ENCODE measurements around the gene ANAPC2. TPM values are rescaled to one million over a fixed set of nuclear protein-coding genes. Genes with fewer than 3 reads are reported as not detected.

The ANAPC2 gene
- total RNA-seq, 1 experiment from 2014 or later = 16.8 TPM

Small RNA genes lying within 50 kb of the gene (small RNA-seq; reads per million reads assigned to genes)
- not detected for gene MIR3621

Other genes with a start within 250 kb of the ANAPC2 start
- 37.3 and 103 TPM in 2 replicates for gene FBXW5, start 243.8 kb downstream of the ANAPC2 start, total RNA-seq (2014; rRNA removed; shearing (Covaris generic); ENCODE audit: low replicate concordance)
- not detected in 2 replicates for gene C8G, start 243.3 kb downstream of the ANAPC2 start, total RNA-seq (2014; rRNA removed; shearing (Covaris generic); ENCODE audit: low replicate concordance)
- not detected in 2 replicates for gene LCN12, start 236.3 kb downstream of the ANAPC2 start, total RNA-seq (2014; rRNA removed; shearing (Covaris generic); ENCODE audit: low replicate concordance)
- not detected in 2 replicates for gene PTGDS, start 211.1 kb downstream of the ANAPC2 start, total RNA-seq (2014; rRNA removed; shearing (Covaris generic); ENCODE audit: low replicate concordance)
- gene LCNL1, start 205.6 kb downstream of the ANAPC2 start, total RNA-seq (2014; rRNA removed; shearing (Covaris generic); ENCODE audit: low replicate concordance) = not detected in 2 replicates
- gene PAXX, start 196.1 kb downstream of the ANAPC2 start, total RNA-seq (2014; rRNA removed; shearing (Covaris generic); ENCODE audit: low replicate concordance) = 20.1 and 62.6 TPM in 2 replicates
- not detected in 2 replicates for gene CLIC3, start 192.0 kb downstream of the ANAPC2 start, total RNA-seq (2014; rRNA removed; shearing (Covaris generic); ENCODE audit: low replicate concordance)
- 2.4 and 6.4 TPM in 2 replicates for gene ABCA2, start 160.3 kb downstream of the ANAPC2 start, total RNA-seq (2014; rRNA removed; shearing (Covaris generic); ENCODE audit: low replicate concordance)
- gene FUT7, start 156.5 kb downstream of the ANAPC2 start, total RNA-seq (2014; rRNA removed; shearing (Covaris generic); ENCODE audit: low replicate concordance) = not detected in 2 replicates
- gene NPDC1, start 142.4 kb downstream of the ANAPC2 start, total RNA-seq (2014; rRNA removed; shearing (Covaris generic); ENCODE audit: low replicate concordance) = not detected in 2 replicates
- gene ENTPD2, start 134.5 kb downstream of the ANAPC2 start, total RNA-seq (2014; rRNA removed; shearing (Covaris generic); ENCODE audit: low replicate concordance) = not detected in 2 replicates
- 18.6 and 53.2 TPM in 2 replicates for gene SAPCD2, start 118.0 kb downstream of the ANAPC2 start, total RNA-seq (2014; rRNA removed; shearing (Covaris generic); ENCODE audit: low replicate concordance)
- 15.1 and 26.2 TPM in 2 replicates for gene UAP1L1, start 111.0 kb downstream of the ANAPC2 start, total RNA-seq (2014; rRNA removed; shearing (Covaris generic); ENCODE audit: low replicate concordance)
- 28.9 and 58.1 TPM in 2 replicates for gene MAN1B1, start 101.6 kb downstream of the ANAPC2 start, total RNA-seq (2014; rRNA removed; shearing (Covaris generic); ENCODE audit: low replicate concordance)
- gene DPP7, start 73.8 kb downstream of the ANAPC2 start, total RNA-seq (2014; rRNA removed; shearing (Covaris generic); ENCODE audit: low replicate concordance) = 114 and 237 TPM in 2 replicates
- gene GRIN1, start 49.4 kb downstream of the ANAPC2 start, total RNA-seq (2014; rRNA removed; shearing (Covaris generic); ENCODE audit: low replicate concordance) = not detected in 2 replicates
- gene LRRC26, start 18.5 kb downstream of the ANAPC2 start, total RNA-seq (2014; rRNA removed; shearing (Covaris generic); ENCODE audit: low replicate concordance) = not detected in 2 replicates
- not detected in 2 replicates for gene TMEM210, start 16.5 kb downstream of the ANAPC2 start, total RNA-seq (2014; rRNA removed; shearing (Covaris generic); ENCODE audit: low replicate concordance)
- gene SSNA1, start 116 bp upstream of the ANAPC2 start, total RNA-seq (2014; rRNA removed; shearing (Covaris generic); ENCODE audit: low replicate concordance) = 48.9 and 101 TPM in 2 replicates
- gene TPRN, start 12.2 kb upstream of the ANAPC2 start, total RNA-seq (2014; rRNA removed; shearing (Covaris generic); ENCODE audit: low replicate concordance) = 5.7 and 15.2 TPM in 2 replicates
- 30.6 and 39.8 TPM in 2 replicates for gene TMEM203, start 17.1 kb upstream of the ANAPC2 start, total RNA-seq (2014; rRNA removed; shearing (Covaris generic); ENCODE audit: low replicate concordance)
- gene NDOR1, start 17.1 kb upstream of the ANAPC2 start, total RNA-seq (2014; rRNA removed; shearing (Covaris generic); ENCODE audit: low replicate concordance) = 7.8 and 13.1 TPM in 2 replicates
- 0.26 and 0.36 TPM in 2 replicates for gene RNF208, start 33.7 kb upstream of the ANAPC2 start, total RNA-seq (2014; rRNA removed; shearing (Covaris generic); ENCODE audit: low replicate concordance)
- gene CYSRT1, start 36.6 kb upstream of the ANAPC2 start, total RNA-seq (2014; rRNA removed; shearing (Covaris generic); ENCODE audit: low replicate concordance) = 0.75 and 1.2 TPM in 2 replicates
- gene RNF224, start 38.9 kb upstream of the ANAPC2 start, total RNA-seq (2014; rRNA removed; shearing (Covaris generic); ENCODE audit: low replicate concordance) = 0.37 TPM in 1 of 2 replicates, not detected in the other
- gene SLC34A3, start 42.3 kb upstream of the ANAPC2 start, total RNA-seq (2014; rRNA removed; shearing (Covaris generic); ENCODE audit: low replicate concordance) = not detected in 2 replicates
- gene TUBB4B, start 52.7 kb upstream of the ANAPC2 start, total RNA-seq (2014; rRNA removed; shearing (Covaris generic); ENCODE audit: low replicate concordance) = 97.1 and 152 TPM in 2 replicates
- gene STPG3, start 62.7 kb upstream of the ANAPC2 start, total RNA-seq (2014; rRNA removed; shearing (Covaris generic); ENCODE audit: low replicate concordance) = 0.61 and 0.86 TPM in 2 replicates
- 17.8 and 42.7 TPM in 2 replicates for gene NELFB, start 66.8 kb upstream of the ANAPC2 start, total RNA-seq (2014; rRNA removed; shearing (Covaris generic); ENCODE audit: low replicate concordance)
- gene TOR4A, start 89.2 kb upstream of the ANAPC2 start, total RNA-seq (2014; rRNA removed; shearing (Covaris generic); ENCODE audit: low replicate concordance) = 8.8 and 19.2 TPM in 2 replicates
- 1.4 and 1.8 TPM in 2 replicates for gene NRARP, start 113.7 kb upstream of the ANAPC2 start, total RNA-seq (2014; rRNA removed; shearing (Covaris generic); ENCODE audit: low replicate concordance)
- gene EXD3, start 234.6 kb upstream of the ANAPC2 start, total RNA-seq (2014; rRNA removed; shearing (Covaris generic); ENCODE audit: low replicate concordance) = 2.8 and 7.8 TPM in 2 replicates
- 0.51 TPM in 1 of 2 replicates, not detected in the other for gene NOXA1, start 234.8 kb upstream of the ANAPC2 start, total RNA-seq (2014; rRNA removed; shearing (Covaris generic); ENCODE audit: low replicate concordance)

Measured in Karpas-422 (cell line).